Measurements from ENCODE around the gene SLC9B1.

Gene SLC9B1, protein sequence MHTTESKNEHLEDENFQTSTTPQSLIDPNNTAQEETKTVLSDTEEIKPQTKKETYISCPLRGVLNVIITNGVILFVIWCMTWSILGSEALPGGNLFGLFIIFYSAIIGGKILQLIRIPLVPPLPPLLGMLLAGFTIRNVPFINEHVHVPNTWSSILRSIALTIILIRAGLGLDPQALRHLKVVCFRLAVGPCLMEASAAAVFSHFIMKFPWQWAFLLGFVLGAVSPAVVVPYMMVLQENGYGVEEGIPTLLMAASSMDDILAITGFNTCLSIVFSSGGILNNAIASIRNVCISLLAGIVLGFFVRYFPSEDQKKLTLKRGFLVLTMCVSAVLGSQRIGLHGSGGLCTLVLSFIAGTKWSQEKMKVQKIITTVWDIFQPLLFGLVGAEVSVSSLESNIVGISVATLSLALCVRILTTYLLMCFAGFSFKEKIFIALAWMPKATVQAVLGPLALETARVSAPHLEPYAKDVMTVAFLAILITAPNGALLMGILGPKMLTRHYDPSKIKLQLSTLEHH

DNA sequence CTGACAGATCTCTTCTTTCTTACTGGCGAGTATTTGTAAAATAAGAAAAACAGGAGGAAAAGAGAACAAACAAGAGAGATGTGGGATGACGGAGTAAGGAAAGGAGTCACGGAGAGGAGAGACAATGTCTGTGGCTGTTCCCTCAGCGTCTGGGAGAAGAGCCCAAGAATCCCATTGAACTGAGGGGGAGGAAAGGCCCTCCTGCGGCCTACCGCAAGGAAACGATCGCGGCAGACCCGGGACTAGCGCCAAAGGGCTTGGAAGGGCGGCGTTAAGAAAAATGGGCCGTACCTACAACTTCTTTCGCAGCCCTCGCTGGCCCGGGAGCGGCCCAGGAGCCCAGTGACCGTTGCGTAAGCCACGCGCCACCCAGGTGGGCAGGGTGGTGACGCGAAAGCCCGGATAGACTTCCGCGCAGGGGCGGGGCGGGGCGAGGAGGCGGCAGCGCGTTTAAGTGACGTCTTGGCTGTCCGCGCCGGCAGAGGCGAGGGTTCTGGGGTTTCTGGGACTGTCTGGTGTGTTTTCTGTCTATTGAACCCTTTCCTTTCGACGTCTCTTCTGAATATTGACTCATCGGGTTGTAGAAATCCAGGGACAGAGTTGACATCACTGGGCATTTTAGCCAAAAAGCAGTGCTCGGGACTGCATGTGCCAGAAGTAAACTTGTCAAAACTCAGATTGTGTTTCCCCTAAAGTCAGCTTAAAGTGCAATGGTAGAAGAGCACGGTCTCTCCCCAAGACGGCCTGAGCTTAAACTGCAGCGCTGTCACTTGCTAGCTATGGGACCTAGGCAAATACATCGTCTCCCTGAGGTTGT is at the start of gene SLC9B1:
TSS of gene SLC9B1 (minus strand) at position 398 of the 817 bp plus-strand sequence. CDS start 27,994 bp downstream, outside the sequence.
- peak; percentile 95 for DNase-seq

DNA sequence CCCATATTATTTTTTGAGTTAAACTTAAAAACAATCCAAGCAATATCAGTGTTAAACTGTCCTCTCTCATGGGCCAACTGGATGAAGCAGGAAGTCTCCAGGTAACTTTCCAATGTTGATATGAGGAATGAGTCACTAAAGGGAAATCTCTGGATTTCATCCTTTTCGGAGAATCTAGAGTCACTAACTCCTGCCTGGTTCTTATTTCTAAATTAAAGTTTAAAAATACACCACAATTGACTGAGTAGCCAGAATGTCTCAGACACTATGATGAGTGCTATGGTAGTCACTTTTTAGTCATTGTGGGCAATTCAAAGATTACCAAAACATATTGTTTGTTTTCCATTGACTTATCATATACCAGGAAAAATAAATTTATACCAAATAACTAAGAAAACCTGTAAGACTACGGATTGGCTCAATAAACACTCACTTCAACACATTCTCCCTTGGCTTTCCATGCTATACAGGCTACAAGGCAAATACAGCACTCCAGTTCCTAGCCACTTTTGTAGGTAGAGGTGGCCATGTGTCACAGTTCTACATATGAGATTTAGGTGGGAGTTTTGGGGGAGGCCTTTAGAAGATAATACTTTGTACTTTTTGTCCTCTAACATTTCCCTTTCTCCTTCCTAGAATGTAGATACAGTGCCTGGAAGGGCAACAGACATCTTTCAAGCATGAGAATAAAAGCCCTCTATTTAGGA is 48.5 kb upstream of the SLC9B1 start:
- no peak for DNase-seq

DNA sequence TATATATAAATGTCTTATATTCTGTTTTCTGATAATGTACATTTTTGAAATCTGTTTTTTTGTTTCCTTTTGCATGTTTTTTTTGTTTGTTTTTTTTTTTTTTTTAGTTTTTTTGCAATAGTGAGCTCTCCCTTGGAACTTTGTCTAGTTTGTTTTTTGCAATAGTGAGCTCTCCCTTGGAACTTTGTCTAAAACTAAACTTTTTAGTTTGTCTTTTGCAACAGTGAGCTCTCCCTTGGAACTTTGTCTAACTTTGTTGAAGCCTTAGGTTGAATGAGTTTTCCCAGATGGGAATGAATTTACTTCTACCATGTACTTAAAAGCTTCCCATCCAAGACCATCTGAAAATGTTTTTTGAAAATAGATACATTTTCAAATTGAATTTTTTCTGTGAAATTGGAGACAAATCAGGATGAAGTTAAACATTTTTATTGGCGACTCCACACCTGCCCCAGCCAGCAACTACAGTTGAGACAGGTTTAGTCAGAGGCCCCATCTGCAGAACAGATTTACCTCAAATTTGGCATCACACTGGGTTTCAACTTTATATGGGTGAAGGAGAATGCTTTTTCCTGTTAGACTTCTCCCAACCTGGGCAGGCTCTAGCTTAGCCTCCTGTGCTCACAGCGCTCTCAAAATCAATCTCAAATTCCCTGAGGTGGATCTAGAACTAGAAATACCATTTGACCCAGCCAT is 41.1 kb upstream of the SLC9B1 start:
- no peak for DNase-seq

DNA sequence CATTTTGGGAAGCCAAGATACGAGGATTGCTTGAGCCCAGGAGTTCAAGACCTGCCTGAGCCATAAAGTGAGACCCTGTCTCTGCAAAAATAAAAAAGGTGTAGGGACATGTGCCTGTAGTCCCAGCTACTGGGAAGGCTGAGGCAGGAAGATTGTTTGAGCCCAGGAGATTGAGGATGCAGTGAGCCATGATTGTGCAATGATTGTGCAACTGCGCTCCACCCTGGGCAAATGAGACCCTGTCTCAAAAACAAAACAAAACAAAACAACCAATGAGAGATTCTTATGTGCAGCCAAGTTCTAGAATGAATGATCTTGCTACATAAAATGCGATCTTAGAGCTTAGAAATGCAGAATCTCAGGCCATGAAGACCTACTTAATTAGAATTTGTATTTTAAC is 34.5 kb upstream of the SLC9B1 start:
- DNase-seq = no peak

DNA sequence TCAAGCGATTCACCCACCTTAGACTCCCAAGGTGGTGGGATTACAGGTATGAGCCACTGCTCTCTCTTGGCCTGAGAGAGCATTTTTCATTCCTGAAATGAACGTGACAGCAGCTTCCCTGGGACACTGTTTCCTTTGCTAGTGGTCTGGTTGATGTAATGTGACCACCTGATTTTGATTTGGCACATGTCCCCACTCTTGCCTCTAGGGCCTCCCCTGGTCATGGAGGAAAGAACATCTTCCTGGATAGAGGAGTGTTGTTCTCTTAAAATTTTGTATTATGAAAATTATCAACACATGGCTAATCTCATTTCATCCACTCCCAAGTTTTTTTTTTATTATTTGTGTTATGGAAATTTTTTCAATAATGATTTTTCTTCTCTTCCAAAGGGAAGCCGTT is 33.3 kb upstream of the SLC9B1 start:
- DNase-seq = no peak

DNA sequence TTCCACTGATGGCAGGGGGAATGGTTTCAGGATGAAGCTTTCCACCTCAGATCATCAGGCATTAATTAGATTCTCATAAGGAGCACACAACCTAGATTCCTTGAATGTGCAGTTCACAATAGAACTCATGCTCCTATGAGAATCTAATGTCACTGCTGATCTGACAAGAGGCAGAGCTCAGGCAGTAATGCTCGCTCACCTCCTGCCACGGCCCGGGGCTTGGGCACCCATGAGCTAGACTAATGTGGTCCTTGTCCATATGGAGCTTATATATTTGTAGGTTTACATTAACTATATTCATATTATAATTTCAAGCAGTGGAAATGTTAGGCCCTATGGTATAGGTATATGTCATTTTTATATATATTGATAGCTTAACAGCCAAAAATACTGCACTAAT is 32.6 kb upstream of the SLC9B1 start:
- no peak for DNase-seq

DNA sequence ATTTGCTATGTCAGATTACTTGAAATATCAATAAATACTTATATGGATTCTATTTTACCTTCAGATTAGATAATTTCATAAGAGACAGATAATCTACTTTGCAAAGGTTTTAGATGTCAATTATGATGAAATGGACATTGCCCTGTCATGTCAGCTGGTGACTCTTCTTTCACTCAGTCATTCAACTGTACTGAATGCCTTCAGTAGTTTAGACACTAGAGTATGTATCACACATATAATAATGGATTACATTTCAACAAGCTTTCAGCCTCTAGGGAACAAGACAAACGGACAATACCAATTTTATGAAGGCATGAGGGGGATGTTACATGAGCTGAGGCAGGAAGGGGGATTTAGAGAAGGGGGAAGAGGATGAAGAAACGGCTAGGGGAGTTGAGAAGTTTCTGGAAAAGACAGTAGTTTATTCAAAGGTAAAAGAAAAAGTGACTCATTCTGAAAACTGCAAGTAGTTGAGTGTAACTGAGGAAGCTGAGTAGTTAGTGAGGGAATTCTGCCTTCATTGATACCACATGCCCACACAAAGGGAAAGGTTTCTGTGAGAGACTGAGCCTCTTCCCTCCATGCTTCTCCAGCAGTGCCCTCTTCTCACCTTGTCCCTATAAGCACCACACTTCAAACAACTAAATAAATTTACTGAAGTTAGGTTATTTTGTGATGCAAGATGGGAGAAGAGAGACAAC is 31.4 kb upstream of the SLC9B1 start:
- no peak for DNase-seq

DNA sequence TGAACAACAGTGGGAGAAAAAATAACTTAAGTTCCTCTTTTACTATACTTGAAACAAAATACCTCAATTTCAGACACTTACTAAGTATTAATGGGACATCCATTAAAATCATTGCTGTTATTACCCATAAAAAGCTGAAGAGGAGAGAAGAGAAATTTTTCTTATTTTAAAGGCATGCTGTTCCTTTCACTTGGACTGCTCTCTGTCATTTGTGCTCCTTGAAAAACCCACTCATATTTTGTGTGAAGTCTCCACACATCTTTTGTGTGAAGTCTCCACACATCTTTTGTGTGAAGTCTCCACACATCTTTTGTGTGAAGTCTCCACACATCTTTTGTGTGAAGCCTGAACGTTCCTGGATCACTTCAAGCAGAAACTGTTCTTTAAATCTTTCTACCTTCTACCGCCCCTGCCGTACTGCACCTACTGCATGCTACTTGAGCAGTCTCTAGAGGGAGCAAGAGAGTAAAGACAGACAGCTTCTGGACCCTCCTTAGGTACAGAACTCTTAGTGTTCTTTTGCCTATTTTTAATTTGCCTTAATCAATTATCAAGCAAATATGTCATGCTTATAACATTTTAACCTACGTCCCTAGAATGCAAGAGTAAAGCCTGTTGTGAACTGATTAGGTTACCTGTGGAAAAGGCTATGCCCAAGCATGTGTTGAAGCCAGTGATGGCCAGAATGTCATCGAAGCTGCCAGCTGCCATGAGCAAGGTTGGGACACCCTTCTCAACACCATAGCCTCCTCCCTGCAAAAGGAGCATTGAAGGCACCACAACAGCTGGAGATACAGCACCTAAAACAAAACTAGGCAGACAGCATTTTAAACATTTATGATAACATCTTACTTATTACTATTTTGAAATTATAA is 27.1 kb upstream of the SLC9B1 start:
- peak; percentile 22 for DNase-seq

DNA sequence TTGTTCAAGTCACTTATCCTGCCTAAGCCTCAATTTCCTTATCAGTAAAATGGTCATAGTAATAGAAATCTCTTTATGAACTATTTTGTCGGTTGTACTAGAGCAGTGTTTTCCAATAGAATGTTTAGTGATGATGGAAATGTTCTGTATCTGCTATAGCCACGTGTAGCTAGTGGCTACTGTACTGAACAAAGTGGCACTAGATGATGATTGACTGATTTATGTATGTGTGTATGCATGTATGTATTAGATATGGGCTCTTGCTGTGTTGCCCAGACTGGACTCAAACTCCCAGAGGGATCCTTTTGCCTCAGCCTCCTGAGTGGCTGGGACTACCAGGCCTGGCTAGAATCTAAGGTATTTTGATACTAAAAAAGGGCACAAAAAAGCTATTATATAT is 24.7 kb upstream of the SLC9B1 start:
- DNase-seq = no peak

DNA sequence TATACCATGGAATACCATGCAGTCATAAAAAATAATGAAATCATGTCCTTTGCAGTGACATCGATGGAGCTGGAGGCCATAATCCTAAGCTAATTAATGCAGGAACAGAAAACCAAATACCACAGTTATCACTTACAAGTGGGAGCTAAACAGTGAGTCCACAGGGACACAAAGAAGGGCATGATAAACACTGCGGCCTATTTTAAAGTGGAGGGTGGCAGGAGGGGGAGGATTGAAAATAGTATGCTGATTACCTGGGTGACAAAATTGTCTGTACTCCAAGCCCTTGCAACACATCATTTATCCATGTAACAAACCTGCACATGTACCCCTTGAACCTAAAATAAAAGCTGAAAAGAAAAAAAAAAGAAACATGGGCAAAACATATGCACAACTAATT is 16.7 kb upstream of the SLC9B1 start:
- no peak for DNase-seq

DNA sequence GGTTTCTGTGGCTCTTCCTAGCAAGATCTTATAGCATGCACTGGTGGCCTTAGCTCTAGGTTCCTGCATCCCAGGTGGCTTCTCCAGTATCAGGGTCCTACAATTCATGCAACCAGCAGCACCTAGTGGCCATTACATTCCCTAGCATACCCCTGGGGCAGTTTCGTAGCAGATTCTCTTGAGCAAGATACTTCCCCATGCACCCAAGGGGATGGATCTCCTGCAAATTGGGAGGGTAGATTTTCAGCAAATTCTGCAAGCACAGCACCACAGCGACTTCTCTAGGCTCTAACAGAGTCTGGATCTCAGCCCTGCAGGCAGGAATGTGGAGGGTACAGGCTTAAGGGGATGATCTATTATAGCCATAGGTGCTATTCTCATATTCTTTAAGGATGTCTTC is 13.1 kb upstream of the SLC9B1 start:
- no peak for DNase-seq

DNA sequence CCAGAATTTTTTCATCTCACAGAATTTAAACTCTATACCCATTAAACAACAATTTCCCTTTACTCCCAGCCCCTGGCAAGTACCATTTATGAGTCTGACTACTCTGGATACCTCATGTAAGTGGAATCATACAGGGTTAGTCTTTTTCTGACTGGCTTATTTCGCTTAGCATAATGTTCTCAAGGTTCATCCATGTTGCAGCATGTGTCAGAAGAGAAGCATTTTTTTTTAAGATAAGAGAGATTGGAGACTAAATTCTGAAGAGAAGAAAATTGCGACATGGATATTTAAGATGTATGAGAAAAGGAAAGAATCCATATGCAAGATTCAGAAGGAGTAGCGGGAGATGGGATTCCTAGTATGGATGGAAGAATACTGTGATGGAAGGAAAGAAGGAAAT is 11.3 kb upstream of the SLC9B1 start:
- DNase-seq = no peak

DNA sequence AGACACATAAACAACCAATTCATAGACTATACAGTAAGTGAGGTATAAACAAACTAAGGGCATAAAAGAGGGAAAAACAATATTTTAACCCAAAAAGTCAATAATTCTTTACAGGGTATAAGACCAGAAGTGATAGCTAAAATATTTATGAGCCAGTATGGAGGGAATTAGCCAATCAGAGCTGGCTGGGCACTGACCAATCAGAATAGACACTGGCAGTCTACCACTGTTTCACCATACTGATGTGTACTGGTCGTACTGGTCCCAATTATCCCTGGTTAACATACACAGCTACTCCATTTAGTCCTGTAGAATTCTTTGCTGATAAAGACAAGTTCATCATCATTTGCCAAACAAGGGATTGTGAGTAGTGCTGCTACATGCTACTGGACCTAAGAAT is 9.8 kb upstream of the SLC9B1 start:
- DNase-seq = no peak

DNA sequence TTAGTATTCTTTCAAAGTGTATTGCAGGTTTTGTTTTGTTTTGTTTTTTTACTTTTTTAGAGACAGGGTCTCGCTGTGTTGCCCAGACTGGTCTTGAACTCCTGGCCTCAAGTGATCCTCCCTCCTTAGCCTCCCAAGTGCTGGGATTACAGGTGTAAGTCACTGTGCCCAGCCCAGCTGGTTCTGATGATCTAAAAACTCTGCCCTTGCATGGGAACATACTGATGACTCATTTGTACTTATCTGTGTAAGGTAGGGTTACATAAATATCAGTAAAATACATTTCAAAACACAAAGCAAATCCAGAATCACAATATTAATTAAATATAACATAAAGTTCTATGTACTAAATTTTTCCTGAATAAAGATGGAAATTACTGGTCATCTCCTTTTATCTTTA is 7.4 kb upstream of the SLC9B1 start:
- DNase-seq = no peak

DNA sequence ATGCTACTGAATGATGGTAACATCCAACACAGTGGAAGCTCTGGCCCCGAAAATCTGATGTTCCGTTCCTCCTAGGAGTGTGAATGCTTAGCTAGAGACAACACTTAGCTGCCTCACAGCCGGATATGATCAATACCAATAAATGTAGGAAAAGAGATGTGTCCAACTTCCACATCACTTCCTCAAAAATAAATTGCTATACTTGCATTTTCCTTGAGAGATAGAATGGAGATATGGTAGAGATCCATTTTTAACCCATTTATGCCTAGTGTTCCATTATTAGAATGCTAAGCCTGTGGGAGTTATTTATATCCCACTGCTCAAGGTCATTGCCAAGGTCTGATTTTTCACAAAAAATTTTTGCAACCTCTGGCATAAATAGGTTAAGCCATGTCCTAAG is 5.5 kb upstream of the SLC9B1 start:
- no peak for DNase-seq

DNA sequence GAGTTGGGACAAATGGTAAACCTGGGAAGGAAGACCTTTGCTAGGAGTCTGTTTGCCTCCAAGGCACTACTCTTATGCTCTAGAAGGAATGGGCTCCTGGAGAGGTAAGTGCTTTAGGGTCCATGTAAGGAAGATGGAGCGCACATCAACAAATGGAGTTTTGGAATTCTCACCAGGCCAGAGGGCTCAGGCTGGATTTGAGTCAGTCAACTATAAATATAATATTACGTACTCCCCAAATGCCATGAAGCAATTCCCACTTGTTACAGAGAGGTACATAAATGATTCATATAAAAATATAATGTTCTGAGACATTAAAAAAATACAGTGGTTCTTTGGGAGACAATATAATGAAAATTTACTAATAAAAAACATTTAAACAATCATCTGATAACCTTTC is 1.6 kb upstream of the SLC9B1 start:
- DNase-seq = no peak

DNA sequence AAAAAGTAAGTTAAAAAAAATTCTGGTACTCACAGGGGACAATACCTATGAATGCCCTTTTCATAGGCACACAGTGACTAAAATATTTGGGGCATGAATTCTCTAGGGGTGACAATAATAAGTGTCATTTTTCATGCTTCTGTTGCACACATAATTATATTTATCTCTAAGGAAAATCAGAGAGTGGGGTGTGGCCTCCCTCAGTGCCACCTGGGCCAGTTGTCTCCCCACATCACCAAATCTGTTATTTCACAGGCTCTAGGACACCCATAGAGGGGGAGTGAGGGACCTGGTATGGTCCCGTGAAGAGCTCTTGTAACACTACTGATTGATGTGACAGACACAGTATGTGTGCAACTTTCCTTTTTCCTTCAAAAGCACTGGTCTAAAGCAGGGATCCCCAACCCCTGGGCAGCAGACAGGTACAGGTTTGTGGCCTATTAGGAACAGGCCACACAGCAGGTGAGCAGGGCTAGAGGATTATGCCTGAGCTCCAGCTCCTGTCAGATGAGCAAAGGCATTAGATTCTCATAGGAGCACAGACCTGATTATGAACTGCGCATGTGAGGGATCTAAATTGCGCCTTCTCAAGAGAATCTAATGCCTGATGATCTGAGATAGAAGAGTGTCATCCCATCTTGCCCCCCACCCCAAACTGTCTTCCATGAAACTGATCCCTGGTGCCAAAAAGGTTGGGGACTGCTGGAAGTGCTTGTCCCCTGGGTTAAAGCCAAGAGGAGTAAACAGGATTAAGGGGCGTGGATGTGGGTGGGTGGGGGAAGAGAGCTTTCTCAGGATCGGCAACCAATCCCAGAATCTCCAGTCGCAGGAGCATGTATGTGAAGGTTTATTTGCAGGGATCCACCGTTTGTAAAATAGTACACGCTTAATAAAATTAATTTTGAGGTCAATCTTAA is 856 bp downstream of the SLC9B1 start:
- no peak for DNase-seq

DNA sequence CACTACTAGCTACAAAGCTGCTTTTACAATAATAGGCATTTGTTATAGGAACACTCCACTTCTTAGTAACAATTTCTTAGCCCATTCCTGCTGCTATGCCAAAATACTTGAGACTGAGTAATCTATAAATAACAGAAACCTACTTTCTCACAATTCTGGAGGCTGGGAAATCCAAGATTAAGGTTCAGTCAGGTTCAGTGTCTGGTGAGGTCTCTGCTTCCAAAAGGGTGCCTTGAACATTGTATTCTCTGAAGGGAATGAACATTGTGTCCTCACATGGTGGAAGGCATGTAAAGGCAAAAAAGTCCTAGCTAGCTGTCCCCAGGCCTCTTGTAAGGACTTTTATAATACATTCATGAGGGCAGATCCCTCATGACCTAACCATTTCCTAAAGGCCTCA is 7.0 kb downstream of the SLC9B1 start:
- DNase-seq = no peak

DNA sequence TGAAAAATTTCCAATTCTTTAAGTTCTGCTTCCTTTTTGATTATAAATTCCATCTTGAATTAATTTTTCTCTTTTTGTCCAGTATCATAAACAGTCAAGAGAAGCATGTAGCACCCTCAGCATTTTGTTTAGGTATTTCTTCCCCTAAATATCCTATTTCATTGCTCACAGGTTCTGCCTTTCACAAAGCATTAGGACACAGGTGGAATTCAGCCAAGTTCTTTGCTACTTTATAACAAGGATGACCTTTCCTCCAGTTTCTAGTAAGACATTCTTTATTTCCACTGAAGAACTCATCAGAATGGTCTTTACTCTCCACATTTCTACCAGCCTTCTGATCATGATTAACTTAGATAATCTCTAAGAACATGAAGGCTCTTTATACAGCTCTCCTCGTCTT is 7.4 kb downstream of the SLC9B1 start:
- no peak for DNase-seq
